GM19397 (cell line): ENCODE data around the gene SNRPA.
"Not testable (repeated sequence)": the region's sequence is repeated elsewhere in the genome, so short reads cannot be mapped to it uniquely, and the experiment has no call there.

Source experiments
- ATAC-seq: cut with Tn5 transposase; IDR thresholded peaks from one replicate; pipeline ENCODE4 v1.9.1; 2021; ENCODE audit warnings: mild to moderate bottlenecking, moderate library complexity; ENCODE audit not compliant: unreplicated experiment

SNRPA gene

DNA sequence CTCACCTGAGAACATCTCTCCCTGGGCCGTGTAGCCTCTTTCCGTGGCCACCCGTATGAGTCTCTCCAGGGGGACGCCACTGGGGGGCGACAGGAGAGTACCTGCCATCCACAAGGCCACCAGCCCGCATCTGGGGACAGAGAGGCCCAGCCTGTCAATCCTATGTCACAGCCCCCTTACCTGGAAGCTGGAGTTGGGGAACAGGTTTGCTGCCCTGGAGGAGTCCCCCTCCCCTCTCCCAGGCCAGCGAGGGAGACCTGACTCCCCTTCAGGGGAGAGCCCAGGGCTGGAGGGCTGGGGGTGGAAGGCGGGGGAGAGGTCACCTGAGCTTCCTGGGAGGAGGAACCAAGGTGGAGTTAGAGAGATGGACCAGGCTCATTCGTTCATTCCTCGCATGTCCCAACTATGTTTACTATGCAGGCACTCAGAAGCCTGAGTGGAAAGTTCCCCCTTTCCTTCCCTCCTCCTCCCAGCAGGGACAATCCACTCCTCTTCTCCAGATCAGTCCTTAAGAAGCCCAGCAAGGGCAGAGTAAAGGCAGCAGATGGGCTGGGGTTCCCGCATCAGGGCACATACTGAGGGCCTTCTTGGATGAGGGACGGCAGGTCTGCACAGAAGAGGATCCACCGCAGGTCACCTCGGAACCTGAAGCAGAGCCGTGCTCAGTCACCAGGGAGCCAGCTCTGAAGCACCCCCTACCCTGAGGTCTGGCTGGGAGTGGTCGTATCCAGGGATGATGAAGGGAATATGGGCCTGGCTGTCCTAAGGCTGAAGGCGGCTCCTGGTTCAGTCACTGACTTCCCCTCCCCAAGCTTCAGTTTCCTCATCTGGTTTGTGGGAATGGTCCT lies 6.2 kb upstream of the SNRPA start:
- no peak for ATAC-seq

DNA sequence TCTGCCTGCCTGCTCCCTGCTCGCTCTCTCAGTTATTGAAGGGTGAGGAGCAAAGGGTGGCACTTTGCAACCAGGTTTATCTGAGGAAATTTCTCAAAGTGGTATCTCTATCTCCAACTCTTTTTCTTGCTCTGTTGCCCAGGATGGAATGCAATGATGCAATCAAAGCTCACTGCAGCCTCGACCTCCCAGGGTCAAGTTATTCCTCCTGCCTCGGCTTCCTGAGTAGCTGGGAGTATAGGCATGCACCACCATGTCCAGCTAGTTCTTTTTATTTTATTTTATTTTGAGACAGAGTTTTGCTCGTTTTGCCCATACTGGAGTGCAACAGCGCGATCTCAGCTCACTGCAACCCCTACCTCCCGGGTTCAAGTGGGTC lies 5.6 kb upstream of the SNRPA start:
- ATAC-seq, result no peak

DNA sequence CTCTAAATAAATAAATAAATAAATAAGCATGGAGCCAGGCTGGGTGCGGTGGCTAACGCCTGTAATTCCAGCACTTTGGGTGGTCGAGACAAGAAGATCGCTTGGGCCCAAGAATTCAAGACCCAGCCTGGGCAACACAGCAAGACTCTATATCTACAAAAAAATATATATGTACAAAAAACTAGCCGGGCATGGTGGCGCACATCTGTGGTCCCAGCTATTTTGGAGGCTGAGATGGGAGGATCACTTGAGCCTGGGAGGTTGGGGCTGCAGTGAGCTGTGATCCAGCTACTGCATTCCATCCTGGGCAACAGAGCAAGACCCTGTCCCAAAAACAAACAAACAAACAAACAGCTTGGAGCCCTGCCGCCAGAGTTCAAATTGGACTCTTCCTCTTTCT lies 3.5 kb upstream of the SNRPA start:
- ATAC-seq, result no peak

DNA sequence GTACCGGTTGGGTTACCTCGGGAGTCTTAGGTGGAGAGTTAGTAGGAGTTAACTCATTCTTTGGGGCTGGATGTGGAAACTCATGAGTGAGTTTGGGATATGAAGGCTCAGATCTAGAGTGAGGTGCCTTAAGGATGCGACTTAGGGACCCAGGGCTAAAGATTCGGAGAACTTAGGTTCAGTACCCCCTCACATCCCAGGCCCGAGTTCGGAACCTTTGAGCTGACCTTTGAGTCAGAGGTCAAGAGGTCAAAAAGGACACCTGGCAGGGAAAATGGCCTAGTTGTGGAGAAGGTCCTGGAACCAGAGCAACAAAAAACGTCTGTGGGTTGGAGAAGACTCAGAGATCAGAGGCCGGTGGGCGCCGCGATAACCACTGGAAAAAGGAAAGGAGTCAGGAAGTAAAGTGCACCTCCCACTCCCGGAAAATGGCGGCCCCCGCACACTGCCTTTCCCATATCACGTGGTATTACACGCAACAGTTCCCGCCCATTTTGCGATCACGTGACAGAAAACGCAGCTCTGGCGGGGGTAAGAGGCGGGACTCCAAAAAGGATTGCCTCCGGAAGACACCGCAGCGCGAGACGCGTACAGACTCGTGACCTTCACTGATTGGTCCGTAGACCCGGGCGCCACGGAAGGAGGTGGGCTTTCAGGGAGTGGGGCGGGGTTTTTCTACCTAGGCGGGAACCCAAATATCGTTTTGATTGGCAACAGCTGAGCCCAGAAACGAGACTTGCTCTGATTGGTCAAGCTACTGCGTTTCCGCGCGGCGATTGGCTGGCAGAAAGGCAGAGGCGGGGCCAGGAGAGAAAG lies 737 bp upstream of the SNRPA start, which contains the start of gene ACTMAP:
ACTMAP (minus strand) TSS at position 420 of the 816 bp plus-strand sequence. CDS start 674 bp downstream, outside the sequence.
- peak; percentile 84 for ATAC-seq

DNA sequence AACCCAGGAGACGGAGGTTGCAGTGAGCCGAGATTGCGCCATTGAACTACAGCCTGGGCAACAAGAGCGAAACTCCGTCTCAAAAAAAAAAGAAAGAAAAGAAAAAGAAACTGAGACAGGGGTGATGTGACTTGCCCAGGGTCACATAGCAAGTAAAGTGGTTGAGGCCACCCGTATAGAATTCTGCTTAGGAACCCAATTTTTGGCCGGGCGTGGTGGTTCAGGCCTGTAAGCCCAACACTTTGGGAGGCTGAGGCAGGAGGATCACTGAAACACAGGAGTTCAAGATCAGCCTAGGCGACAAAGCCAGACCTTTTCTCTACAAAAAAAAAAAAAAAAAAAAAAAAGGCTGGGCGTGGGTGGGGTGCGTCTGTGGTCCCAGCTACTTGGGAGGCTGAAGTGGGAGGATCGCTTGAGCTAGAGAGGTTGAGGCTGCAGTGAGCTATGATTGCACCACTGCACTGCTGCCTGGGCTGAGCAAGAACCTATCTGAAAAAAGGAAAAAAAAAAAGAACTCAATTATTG lies 1.3 kb downstream of the SNRPA start:
- no peak for ATAC-seq

- no peak for ATAC-seq
These were observed 3.7 kb downstream of the SNRPA start for GRCh38 chr19:40754611-40755247.

GRCh38 chr19:40755248-40755624 lies 4.2 kb downstream of the SNRPA start:
- no peak for ATAC-seq

DNA sequence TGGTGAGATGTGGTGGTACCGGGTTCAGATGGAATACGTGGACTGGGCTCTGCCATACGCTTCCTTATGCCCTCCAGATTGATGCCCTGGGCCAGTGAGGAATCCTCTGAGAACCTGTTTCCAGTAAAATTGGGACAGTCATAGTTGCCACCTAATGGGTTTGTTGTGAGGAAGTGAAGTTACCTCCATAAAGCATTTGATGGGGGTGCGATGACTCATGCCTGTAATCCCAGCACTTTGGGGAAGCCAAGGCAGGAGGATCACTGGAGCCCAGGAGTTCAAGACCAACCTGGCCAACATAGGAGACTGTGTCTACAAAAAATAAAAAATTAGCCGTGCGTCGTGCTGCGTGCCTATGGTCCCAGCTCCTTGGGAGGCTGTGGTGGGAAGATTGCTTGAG lies 4.8 kb downstream of the SNRPA start:
- ATAC-seq, result no peak

DNA sequence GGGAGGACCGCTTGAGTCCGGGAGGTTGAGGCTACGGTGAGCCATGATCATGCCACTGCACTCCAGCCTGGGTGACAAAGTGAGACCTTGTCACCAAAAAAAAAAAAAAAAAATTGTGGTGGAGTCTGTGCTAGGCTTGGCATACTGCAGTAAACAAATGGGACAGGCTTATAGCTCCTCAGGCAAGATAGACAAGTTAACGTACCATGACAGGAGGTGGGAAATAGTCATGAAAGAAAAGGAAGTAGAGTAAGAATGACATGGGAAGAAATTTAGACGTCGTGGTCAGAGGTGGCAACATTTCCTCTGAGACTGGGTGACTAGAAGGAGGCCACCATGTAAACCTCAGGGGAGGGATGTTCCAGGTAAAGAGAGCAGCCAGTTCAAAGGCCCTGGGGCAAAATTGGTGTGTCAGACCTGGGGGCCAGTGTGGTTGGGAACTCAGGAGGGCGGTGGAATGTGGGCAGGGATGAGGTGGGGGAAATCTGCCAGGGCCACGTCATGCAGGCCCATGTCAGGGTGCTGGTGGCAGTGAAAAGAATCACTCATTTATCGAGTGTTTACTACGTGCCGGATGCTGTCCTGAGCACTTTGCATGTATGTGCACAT lies 5.6 kb downstream of the SNRPA start:
- no peak for ATAC-seq

DNA sequence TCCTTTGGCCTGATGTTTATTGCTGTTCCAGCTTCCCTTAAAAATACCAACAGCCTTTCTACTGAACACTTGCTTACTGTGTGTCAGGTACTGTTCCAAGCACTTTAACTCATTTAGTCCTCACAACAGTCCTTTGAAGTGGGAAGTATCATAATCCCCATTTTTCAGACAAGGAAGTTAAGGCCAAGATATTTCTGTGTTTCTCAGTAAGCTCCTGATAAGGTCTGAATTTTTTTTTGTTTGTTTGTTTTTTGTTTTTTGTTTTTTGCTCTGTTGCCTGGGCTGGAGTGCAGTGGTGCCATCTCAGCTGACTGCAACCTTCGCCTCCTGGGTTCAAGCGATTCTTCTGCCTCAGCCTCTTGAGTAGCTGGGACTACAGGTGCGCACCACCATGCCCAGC lies 7.5 kb downstream of the SNRPA start:
- no peak for ATAC-seq

DNA sequence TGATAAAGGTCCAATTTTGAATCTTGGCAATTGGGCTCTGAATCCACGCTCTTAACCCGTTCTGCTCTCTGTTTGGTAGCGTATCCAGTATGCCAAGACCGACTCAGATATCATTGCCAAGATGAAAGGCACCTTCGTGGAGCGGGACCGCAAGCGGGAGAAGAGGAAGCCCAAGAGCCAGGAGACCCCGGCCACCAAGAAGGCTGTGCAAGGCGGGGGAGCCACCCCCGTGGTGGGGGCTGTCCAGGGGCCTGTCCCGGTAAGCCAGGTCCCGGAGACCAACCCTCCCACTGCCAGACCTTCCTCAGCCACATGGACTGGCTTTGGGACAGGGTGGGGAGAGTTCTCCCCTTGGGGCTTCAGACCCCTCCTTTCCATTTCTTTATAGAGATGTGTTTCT lies 8.3 kb downstream of the SNRPA start:
- no peak for ATAC-seq

- no peak for ATAC-seq
These were observed 11.9 kb downstream of the SNRPA start for GRCh38 chr19:40762754-40763470.

DNA sequence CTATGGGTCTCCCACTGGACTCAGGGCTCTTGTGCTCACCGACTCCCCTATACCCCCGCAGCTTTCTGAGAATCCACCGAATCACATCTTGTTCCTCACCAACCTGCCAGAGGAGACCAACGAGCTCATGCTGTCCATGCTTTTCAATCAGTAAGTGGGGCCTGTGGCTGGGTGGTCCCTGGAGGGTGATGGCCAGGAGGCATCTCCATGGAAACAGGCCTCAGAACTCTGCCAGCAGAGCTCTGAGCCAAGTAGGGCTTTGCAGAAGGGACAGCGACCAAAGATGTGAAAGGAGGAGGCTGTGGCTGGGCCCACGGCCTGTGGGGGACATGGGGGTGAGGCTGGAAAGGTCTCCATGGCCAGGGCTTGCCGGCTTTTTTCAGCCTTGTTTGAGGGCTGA lies 12.5 kb downstream of the SNRPA start:
- no peak for ATAC-seq

- ATAC-seq, result no peak
These were observed 13.0 kb downstream of the SNRPA start for GRCh38 chr19:40763963-40764362.

GRCh38 chr19:40766385-40766784 lies 15.4 kb downstream of the SNRPA start:
- ATAC-seq, result not testable (repeated sequence)

DNA sequence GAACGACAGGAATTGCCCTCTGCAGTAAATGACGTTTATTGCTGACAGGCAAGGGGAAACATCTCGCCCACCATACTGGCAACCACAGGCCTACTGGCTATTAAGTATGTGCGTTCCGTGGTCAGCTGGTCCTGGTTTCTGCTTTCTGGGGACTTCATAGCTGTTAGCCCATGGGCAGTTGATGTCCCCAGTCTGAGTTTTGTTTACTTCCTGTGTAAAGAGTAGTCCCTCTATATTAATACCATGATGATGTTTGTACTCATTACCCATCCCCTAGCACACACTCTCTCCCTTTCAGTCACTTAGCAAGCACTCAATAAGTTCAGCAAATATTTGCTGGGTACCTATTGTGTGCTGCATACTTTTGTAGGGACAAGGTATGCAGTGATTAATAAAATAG lies 17.9 kb downstream of the SNRPA start:
- no peak for ATAC-seq

DNA sequence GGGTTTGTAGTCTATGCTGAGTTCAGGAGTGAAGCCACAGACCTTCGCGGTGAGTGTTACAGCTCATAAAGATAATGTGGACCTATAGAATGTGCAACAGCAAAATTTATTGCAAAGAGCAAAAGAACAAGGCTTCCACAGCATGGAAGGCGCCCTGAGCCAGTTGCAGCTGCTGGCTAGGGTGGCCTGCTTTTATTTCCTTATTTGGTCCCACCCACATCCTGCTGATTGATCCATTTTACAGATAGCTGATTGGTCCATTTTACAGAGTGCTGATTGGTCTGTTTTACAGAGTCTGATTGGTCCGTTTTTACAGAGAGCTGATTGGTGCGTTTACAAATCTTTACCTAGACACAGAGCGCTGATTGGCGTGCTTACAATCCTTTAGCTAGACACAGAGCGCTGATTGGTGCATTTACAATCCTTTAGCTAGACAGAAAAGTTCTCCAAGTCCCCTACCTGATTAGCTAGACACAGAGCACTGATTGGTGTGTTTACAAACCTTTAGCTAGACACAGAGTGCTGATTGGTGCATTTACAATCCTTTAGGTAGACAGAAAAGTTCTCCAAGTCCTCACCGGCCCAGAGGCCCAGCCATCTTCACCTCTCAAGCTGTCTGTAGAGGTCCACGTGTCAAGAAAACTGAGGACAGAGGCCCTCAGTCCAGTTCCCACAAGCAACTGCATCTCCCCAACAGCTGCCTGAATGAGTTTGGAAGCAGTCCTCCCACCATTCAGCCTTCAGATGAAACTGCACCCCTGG lies 20.3 kb downstream of the SNRPA start:
- not testable (repeated sequence) for ATAC-seq

DNA sequence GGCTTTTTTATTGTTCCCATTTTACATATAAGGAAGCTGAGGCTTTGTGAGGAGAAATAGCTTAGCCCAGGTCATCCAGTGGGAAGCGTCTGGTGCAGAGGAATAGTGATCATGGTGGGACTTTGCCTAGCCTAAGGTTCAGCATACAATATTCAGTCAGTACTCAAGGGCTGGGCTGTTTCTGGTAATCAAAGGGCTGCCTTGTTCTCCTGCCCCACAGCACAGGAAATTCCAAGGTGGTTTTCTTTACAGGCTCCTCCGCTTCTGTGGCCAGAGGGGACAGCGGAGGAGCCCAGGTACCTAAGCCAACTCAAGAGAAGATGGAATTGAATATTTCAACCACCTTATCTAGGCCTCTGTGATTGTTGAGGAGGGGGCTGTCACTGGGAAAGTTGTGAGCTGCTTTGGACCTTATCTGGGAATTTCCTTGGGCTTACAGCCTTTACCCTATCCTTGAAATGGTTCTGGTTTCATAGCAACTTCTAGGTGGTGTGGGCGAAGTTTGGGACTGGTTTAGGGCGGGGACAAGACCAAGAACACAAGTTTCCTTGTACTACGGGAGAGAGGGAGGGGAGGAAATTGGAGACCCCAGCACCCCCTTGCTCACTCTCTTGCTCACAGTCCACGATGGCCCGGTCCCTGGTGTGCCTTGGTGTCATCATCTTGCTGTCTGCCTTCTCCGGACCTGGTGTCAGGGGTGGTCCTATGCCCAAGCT lies 24.1 kb downstream of the SNRPA start, which contains the start of gene MIA:
MIA (plus strand) TSS at position 606 of the 716 bp plus-strand sequence; CDS start at position 628, 22 bp downstream.
- ATAC-seq, result no peak

DNA sequence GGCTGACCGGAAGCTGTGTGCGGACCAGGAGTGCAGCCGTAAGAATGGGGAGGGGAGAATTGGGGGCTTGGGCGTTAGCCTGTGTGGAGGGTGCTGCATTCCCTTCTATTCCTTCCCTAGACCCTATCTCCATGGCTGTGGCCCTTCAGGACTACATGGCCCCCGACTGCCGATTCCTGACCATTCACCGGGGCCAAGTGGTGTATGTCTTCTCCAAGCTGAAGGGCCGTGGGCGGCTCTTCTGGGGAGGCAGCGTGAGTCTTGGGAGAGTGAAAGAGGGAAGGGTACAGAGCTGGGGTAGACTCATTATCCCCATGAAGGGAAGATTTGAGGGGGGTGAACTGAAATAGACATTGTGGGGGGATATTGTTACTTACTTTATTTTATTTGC lies 24.6 kb downstream of the SNRPA start:
- no peak for ATAC-seq
